HG03442 (cell line): ENCODE measurements around the gene WDR41.

ENCODE experiments used
- ATAC-seq: cut with Tn5 transposase; IDR thresholded peaks from one replicate; pipeline ENCODE4 v1.9.1; 2021; ENCODE audit warnings: mild to moderate bottlenecking, moderate library complexity; ENCODE audit not compliant: unreplicated experiment

The WDR41 gene

DNA sequence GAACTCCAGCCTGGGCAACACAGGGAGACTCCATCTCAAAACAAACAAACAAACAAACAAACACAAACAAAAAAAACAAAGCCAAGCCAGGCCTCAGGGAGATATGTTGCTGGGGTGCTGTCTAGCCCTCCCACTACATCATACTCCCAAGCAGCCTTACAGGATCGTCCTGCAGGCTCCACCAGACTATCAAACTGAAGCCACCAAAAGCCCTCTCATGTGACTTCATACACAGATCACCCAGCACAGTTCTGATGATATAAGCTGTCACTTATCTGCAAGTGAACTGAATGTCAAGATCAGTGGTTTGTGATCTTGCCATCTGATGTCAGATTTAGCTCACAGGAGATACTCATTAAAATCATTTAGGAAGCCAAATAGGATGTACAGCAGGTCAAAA is 43.3 kb downstream of the WDR41 start:
- ATAC-seq, result no peak

DNA sequence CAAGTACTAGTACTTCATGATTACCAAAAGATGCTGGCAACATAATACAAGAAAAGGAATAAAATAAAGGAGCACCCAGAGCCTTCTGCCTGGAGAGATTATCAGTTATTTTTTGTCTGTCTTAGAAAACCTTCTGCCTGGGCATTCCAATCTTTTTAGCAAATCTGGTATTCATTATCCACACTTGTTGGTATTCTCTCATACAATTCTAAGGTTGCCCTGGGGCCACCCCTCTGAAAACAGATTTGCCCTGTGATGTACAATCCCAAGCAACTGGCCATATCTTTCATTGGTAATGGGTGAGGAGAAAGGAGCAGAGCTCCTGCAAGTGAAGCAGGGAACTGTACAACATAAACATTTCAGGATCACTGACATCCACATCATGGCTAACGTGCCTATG is 47.8 kb downstream of the WDR41 start:
- no peak for ATAC-seq

DNA sequence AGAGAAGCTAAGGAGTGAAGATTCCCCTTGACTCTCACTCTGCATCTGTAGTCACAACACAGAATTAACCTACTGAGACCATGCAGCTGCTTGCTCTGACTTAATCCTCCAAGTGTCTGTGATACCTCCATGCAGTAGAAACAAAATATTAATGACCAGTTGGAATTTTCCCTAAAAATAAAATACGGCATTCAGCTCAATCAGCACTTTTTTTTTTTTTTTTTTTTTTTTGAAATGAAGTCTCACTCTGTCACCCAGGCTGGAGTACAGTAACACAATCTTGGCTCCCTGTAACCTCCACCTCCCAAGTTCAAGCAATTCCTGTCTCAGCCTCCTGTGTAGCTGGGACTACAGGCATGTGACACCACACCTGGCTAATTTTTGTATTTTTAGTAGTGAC is 48.4 kb downstream of the WDR41 start:
- no peak for ATAC-seq

DNA sequence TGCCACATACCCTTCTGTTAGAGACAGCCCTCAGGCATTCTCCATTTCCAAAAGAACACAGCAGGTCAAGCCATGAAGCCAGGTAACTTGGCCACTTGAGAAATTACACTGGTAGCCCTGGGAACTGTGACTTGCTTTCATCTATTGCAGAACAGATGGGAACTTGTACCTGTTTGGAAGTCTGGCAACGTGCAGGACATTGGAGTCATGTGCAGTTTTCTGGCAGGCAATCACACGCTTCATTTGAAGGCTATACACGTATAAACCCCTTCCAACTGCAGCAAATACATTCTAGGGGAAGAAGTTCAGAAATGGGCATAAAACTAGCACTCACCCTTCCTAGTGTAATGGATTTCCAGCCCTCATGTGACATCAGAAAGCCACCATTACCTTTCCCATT is 54.0 kb downstream of the WDR41 start:
- ATAC-seq, result no peak

DNA sequence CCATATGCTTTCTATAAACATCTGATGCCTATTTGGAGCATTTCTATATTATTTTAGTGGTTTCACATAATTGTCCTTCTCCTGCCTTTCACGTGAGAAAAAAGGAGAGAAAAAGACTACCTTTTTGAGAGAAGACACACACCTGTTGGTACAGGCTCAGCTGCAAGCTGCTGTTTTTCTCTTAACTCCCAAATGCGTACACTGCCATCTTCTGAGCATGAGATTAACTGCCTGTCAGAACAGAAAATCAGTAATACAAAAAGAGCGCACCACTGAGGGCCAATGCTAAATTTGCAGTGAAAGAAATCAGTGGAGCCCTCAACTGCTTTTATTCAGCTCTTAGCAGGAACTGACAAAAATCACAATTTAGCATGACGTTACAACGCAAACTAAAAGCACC is 54.9 kb downstream of the WDR41 start:
- no peak for ATAC-seq

DNA sequence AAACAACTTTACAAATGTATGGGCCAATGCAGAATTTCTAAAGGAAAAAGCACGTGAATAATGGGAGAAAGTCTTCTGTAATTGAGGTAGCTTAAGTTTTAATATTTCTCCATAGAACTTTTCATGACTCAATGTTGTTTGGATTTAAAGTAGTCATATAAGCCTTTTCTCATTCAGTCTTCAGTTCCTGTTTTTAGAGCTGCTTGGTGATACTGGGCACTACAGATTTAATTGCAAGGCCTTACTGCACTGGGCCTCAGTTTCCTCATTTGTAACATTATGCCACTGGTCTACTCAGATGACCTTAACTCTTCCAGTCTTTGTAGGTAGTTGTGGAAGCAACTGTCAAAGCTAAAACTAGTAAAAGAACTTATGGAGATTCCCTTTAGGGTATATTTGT is 60.4 kb downstream of the WDR41 start:
- ATAC-seq, result no peak

DNA sequence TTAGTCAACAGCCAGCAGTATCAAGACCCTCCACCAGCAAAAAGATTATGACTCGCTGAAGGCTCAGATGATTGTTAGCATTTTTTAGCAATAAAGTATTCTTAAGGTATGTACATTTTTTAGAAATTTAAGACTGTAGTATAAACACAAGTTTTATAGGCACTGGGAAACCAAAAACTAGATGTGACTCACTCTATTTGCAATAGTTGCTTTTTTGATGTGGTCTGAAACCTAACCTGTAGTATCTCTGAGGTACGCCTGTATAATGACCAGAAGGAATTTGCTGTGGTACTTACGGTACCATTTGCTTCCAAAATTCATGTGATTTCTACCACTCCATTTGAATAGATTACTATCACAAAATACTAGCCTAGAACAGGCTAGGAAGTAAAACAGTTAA is 60.8 kb downstream of the WDR41 start:
- ATAC-seq, result no peak

DNA sequence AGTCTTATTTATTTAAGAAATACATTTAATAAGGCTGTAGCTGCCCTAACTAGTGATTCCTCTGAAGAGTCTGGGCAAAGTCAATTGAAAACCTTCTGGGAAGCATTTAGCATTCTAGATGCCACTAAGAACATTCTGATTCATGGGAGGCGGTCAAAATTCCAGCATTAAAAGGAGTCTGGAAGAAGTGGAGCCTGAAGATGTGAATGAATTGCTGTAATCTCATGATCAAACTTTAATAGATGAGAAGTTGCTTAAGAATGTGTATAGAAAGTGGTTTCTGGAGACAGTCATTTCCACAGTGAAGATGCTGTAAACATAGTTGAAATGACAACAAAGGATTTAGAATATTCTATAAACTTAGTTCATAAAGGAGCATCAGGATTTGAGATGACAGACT is 61.4 kb downstream of the WDR41 start:
- no peak for ATAC-seq

DNA sequence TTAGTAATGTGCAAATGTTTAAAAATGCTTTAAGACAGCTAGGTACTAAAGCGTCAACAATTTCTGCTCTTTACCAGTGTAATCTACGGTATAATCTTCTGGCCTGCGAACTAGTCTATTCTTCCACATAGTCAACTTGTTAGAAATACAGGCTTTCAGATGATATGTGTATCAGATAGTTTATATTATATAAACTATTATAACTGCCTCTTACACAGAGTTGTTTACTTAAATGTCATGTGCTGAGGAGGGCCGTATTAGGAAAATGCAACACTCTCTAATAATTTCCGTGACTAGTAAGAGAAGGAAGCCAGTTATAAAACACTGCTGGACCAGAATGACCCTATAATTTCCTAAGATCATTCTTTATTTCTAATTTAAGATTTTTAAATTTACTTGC is 63.6 kb downstream of the WDR41 start:
- no peak for ATAC-seq

DNA sequence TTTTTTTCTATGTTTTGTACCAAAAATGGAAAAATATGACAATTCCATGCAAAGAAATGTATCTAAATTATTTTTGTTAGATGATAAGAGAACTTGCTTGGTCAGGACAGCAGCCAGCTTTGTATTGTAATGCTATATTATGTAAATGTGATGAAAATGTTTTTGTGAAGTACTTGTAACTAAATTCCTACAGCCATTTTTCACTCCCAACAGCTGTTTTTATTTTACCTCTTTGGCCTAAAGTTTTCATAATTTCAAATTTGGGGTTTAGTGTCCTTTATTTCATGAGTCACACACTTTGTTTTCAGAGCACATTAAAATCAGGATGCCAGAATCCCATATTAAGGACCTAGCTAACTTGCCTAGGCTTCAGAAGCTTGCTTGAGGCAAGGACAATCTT is 64.1 kb downstream of the WDR41 start:
- no peak for ATAC-seq

DNA sequence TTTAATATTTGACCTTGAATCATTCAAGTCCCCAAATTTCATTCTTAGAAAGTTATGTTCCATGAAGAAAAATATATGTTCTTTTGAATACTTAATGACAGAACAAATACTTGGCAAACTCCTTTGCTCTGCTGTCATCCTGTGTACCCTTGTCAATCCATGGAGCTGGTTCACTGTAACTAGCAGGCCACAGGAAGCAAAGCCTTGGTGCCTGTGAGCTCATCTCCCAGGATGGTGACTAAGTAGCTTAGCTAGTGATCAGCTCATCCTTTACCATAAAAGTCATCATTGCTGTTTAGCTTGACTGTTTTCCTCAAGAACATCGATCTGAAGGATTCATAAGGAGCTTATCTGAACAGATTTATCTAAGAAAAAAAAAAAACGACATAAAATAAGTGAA is 65.4 kb downstream of the WDR41 start:
- ATAC-seq, result no peak

DNA sequence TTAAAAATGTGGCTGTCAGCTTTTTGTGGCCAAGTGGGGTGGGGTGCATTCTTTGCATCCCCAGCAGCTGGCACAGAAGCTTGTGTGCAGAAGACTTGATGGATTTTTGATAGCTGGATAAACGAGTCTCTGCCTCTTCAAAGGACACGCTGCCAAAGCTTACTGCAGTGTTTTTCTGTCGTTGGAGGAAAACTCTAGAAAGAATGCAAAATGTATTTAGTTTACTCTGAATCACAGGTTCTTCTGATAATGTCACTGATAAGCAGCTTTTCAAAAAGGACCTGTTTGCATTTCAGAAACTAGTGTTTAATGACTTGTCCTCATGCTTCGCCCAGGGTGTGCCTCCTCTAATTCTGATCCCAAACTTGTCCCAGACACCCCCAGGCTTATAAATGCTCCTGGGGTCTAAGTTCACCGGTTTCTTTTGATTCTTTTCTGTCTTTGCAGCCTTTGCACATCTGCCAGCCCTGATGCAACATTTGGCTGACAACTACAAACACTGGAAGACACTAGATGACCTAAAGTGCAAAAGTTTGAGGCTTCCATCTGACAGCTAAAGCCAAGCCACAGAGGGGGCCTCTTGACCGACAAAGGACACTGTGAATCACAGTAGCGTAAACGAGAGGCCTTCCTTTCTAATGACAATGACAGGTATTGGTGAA is 66.0 kb downstream of the WDR41 start:
- ATAC-seq, result no peak

DNA sequence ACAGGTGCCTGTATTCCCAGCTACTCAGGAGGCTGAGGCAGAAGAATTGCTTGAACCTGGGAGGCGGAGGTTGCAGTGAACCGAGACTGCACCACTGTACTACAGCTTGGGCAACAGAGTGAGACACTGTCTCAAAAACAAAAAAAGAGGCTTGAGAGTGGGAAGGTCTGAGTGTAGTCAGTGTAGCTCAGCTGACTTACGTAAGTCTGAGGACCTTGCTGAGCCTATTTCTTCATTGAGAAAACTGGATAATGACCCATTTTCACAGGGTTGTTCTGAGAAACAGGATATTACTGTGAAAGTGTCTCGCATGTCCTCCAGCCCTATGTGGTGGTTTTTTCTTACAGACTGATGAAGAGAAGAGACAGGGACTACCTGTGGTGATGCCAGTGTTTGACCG is 66.7 kb downstream of the WDR41 start:
- ATAC-seq, result no peak

DNA sequence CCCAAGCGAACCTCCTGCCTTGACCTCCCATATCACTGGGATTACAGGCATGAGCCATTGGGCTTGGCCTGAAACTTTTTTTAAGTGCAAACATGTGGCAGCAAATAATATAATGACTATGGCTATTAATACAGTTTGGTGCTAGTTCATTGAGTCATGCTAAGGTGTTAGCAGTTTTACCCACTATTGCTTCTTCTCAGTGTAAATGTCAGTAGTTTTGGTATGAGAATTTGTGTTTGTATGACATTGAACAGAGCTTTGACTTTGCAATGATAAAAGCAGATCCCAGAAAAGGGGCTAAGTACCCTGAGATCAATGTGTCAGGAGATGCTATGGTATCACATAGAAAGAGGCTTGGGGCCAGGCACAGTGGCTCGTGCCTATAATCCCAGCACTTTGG is 67.2 kb downstream of the WDR41 start:
- ATAC-seq, result no peak

DNA sequence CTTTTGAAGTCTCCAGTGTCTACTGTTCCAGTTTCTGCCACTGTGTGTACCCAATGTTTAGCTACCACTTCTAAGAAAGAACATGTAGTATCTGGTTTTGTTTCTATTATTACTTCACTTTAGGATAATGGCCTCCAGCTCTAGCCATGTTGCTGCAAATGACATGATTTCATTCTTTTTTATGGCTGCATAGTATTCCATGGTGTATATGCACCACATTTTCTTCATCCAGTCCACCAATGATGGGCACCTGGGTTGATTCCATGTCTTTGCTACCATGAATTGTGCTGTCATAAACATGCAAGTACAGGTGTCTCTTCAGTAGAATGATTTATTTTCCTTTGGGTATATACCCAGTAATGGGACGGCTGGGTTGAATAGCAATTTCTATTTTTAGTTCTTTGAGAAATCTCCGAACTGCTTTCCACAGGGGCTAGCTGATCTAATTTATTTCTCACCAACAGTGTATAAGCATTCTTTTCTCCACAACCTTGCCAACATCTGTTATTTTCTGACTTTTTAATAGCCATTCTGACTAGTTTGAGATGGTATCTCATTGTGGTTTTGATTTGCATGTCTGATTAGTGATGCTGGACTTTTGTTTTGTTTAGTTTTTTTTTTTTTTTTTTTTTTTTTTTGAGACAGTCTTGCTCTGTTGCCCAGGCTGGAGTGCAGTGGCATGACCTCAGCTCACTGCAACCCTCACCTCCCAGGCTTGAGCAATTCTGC is 68.9 kb downstream of the WDR41 start:
- no peak for ATAC-seq

DNA sequence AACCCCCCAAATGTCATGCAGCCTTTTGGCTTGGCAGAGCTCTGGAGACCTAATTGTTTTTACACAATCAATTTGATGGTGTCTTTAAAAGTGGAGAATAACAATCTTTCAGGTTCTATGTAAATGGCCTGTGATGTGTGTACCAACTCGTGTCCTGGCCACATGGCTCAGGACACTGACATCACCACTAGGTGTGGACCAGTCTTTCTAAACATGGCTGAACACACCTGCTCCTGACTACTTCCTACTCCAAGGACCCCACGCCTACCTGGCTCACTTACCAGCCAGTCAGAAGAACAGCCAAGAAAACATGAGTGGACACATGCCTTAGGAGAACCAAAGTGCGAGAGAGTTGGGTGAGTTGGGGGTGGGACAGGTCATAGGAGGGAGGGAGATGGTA is 71.2 kb downstream of the WDR41 start:
- ATAC-seq, result no peak

DNA sequence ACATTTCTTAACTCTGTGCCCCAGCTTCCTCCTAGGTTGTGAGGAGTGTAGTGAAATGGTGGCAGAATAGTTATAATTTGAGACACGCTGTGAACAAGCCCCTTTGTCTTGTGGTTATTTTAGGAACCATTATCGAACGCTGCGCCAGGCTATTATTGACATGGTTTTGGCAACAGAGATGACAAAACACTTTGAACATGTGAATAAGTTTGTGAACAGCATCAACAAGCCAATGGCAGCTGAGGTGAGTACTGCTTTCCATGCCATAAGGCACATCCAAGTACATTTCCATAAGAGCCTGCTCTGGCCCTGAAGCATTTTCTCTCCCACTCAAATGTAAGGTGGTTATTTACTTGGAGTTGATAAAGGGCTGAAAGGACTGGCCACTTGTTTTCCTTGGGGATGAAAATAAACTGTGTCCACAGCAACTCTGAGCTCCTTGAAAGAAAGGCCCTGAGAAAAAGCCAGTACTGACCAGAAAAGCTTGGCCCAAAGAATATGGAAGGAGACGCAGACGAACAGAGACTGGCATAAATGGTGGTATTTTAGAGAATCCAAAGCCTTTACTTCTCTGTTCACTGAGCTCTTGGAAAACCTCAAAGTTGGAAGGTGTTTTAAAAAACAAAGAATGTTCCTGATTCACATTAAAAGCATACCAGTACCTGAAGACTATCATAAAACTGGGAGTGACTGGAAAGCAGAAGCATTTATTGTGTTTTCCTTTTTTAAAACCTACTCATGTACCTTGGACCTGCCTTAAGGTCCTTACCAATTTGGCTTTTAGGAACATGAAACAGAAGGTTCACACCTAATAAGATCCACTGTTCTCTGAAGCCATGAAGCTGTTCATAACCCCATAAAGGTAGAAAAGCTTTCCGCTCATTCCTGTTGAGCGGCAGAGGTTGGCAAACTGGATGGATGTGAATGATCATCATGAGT is 72.2 kb downstream of the WDR41 start:
- ATAC-seq, result no peak

DNA sequence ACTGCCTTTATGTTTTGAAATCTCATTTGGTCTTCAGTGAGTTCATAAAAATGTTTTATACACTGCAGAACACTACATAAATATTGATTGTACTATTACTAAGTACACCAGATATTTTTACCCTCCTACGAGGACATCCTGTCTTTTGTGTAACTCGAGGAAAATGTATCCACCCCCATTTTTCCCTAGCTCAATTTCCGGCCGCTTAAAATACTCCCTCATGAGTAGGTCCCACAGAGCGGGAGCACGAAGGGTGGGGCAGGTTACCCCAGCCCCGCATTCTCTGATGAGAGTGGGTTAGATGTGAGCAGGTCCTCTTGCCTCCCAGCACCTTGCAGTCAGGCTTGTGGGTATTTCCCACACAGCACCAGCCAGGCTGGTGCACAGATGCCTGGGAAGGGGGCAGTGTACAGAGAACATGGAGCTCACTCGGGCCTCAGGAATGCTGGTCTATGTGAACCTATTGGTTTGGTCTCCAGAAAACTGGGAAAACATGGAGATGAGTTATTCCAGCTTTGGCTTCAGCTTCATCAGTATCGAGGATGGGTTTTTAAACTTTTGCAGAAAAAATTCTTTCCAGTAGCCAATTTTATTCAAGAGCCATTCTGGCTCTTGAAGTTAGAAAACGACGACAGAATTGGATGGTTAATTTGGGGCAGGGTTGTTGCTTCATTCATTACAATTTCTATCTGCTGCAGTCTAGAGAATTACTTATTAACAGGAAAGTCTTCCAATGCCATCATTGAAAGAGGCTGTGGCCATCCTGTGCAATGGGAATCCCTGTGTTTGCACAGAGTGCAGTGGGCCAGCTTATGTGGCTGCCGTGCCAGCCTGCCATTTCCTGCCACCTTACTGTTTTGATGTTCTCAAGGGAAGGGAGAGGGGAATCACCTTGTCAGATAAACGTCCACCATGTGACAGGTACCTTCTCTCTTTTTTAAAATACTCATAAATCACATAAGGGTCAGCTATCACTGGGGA is 73.2 kb downstream of the WDR41 start:
- no peak for ATAC-seq

DNA sequence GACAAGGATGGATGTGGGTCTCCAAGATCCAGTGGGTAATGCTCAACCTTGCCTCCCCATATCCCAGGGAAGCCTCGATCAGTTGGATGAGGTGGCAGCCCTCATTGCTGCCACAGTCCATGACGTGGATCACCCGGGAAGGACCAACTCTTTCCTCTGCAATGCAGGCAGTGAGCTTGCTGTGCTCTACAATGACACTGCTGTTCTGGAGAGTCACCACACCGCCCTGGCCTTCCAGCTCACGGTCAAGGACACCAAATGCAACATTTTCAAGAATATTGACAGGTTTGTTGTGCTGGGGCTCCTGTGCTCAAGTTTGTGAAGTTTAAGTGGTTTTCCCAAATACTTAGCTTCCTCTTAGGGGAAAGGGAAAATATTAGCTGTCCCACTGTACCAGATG is 74.0 kb downstream of the WDR41 start:
- no peak for ATAC-seq

DNA sequence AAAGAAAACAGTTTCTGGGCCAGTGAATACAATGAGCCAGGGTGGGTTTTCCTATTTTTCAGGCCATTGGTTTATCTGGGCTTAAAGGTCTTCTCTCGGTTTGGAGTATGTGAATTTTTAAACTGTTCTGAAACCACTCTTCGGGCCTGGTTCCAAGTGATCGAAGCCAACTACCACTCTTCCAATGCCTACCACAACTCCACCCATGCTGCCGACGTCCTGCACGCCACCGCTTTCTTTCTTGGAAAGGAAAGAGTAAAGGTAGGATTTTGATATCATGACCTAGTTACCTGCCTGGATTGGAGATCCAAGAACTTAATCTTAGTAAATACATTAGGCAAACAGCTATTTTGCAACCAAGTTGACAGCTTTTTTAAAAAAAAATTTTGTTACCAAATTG is 79.1 kb downstream of the WDR41 start:
- ATAC-seq, result no peak
